Measurements from ENCODE around the gene DNAH8.

- TF ChIP-seq, protein P1, sequence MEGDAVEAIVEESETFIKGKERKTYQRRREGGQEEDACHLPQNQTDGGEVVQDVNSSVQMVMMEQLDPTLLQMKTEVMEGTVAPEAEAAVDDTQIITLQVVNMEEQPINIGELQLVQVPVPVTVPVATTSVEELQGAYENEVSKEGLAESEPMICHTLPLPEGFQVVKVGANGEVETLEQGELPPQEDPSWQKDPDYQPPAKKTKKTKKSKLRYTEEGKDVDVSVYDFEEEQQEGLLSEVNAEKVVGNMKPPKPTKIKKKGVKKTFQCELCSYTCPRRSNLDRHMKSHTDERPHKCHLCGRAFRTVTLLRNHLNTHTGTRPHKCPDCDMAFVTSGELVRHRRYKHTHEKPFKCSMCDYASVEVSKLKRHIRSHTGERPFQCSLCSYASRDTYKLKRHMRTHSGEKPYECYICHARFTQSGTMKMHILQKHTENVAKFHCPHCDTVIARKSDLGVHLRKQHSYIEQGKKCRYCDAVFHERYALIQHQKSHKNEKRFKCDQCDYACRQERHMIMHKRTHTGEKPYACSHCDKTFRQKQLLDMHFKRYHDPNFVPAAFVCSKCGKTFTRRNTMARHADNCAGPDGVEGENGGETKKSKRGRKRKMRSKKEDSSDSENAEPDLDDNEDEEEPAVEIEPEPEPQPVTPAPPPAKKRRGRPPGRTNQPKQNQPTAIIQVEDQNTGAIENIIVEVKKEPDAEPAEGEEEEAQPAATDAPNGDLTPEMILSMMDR (IDR thresholded peaks at IDR 0.05; ENCODE audit: low read depth, low read length), result no peak
- TF ChIP-seq EZH2phosphoT487 (IDR thresholded peaks at IDR 0.05; ENCODE audit: low read depth), result no peak
Observed at GRCh38 chr6:38782616-38783015, 67.5 kb downstream of the DNAH8 start.

All from OCI-LY3 (cell line).